Spleen (tissue), 11 donors: ENCODE results near the gene RADIL. TPM values are rescaled to one million over a fixed set of nuclear protein-coding genes. Genes with fewer than 3 reads are reported as not detected.

Experiments
- DNase-seq: peaks from one replicate; pipeline ENCODE4 v3.0.0-alpha.2; 2020
- H3K27ac ChIP-seq, 8 donors: fragments of 200-600 bp; sonication (generic) in 7 of 8; 1 replicate in 4 of 8; 2 replicates in 4 of 8; pipeline versions ENCODE4 v1.5.0 to v1.8.0; 2016 to 2021; ENCODE audit warnings: inconsistent platforms in 4 of 8, mild to moderate bottlenecking in 4 of 8, moderate library complexity in 1 of 8
- H3K27me3 ChIP-seq, 7 donors: fragments of 200-600 bp; sonication (generic) in 6 of 7; replicated peaks in 1 of 7; 1 replicate in 4 of 7; 2 replicates in 3 of 7; pipeline versions ENCODE4 v1.5.0 to v1.8.0; 2016 to 2021; ENCODE audit warnings: inconsistent platforms in 3 of 7, mild to moderate bottlenecking in 1 of 7
- H3K36me3 ChIP-seq, 6 donors: fragments of 200-600 bp; sonication (generic) in 5 of 6; 1 replicate in 4 of 6; 2 replicates in 2 of 6; pipeline versions ENCODE4 v1.5.0 to v1.8.0; 2016 to 2021; ENCODE audit warnings: inconsistent platforms in 2 of 6
- H3K4me1 ChIP-seq, 6 donors: fragments of 200-600 bp; sonication (generic) in 5 of 6; 1 replicate in 3 of 6; 2 replicates in 3 of 6; pipeline versions ENCODE4 v1.5.0 to v1.8.0; 2016 to 2021; ENCODE audit warnings: inconsistent platforms in 3 of 6
- H3K4me3 ChIP-seq, 8 donors: fragments of 200-600 bp; sonication (generic) in 7 of 8; 1 replicate in 4 of 8; 2 replicates in 4 of 8; pipeline versions ENCODE4 v1.5.0 to v1.8.0; 2016 to 2021; ENCODE audit warnings: inconsistent platforms in 4 of 8, mild to moderate bottlenecking in 4 of 8, moderate library complexity in 2 of 8
- H3K9me3 ChIP-seq, 8 donors: fragments of 200-600 bp; sonication (generic) in 7 of 8; 1 replicate in 4 of 8; 2 replicates in 4 of 8; pipeline versions ENCODE4 v1.5.0 to v1.8.0; 2016 to 2021; ENCODE audit warnings: inconsistent platforms in 4 of 8
- CTCF ChIP-seq, 11 experiments: fragments of 200-600 bp in 7 of 11; fragments of 450-650 bp in 4 of 11; sonication (generic) in 4 of 11; IDR thresholded peaks in 8 of 11; conservative IDR thresholded peaks in 3 of 11; 1 replicate in 7 of 11; 2 replicates in 4 of 11; pipeline versions ENCODE4 v1.4.0 to v1.8.0; 2016 to 2021; ENCODE audit warnings: antibody characterized with exemption in 11 of 11, inconsistent platforms in 4 of 11, mild to moderate bottlenecking in 1 of 11
- POLR2A ChIP-seq, 3 donors: fragments of 450-650 bp; IDR thresholded peaks; one replicate each; pipeline ENCODE4 v1.5.1; 2017; ENCODE audit warnings: antibody characterized with exemption in 3 of 3, mild to moderate bottlenecking in 1 of 3
- POLR2AphosphoS5 ChIP-seq, 3 donors: sonication (generic); formaldehyde crosslinking; IDR thresholded peaks; one replicate each; pipeline ENCODE4 v1.5.1; 2017; ENCODE audit warnings: antibody characterized with exemption in 3 of 3
- WGBS, 5 donors: extraction: QIAGEN DNeasy Blood & Tissue Kit in 3 of 5; methylation state at CpG; one replicate each; pipeline versions ENCODE4 v1.1.5 to v1.1.7; 2013 to 2018; 5-methylcytosine and 5-hydroxymethylcytosine counted together
- intact Hi-C: fragments of 100-400 bp; cut with DNase I; formaldehyde crosslinking; loops from one replicate; pipeline ENCODE4 v1.15.0; 2023; ENCODE audit warnings: low total_unique reads
- polyA plus RNA-seq, 3 donors: library from polyadenylated mRNA; stranded (reverse); fragments of 200-250 nt; gene quantifications; one replicate each; pipeline ENCODE4 v1.2.1, GENCODE V29; 2013
- total RNA-seq, 7 donors: library from RNA; depleted of rRNA in 3 of 7; stranded (reverse); fragments of >200 nt in 3 of 7; fragmentation: NEBNext Ultra II Directional in 4 of 7; extraction: Animal tissue kit (Norgen Biotek cat#: 25700) in 4 of 7; gene quantifications; one replicate each; pipeline versions ENCODE4 v1.1.0 to v1.2.1, GENCODE V29; 2016 to 2021
- donor health status: healthy with polysubstance abuse.
- donor health status: DM: no; HTN: no; CAD: no; lungs with moderate emphysema.
- donor health status: DM: no; HTN: no; CAD: no.
- donor health status: Bipolar disorder and iron deficiency.
- donor health status: healthy.
- donor health status: DM: no; HTN: no; CAD: no.
- donor health status: DM: yes; HTN: yes; CAD: no.

Gene RADIL
- total and polyA plus RNA-seq, 10 donors: 0.24 to 2.8 (median 1.5) TPM

GRCh38 chr7:4828720-4829383 lies 54.7 kb downstream of the RADIL start:
- intact Hi-C loops: no loop called here

GRCh38 chr7:4825081-4825480 lies 58.4 kb downstream of the RADIL start:
- TF ChIP-seq POLR2A (IDR thresholded peaks at IDR 0.05) (no peak), CTCF (IDR thresholded peaks at IDR 0.05 in 8 of 11, conservative IDR thresholded peaks at IDR 0.05 in 3 of 11) (no peak), POLR2AphosphoS5 (IDR thresholded peaks at IDR 0.05) (no peak)
- intact Hi-C loops: no loop called here
- DNase-seq: peak; percentile 60

More at GRCh38 chr7:4828720-4829383, 54.7 kb downstream of the RADIL start:
- Histone ChIP-seq H3K36me3 (no peaks in the 10 kb centered on the region), H3K27ac (no peak overlapping the region), H3K4me3 (no peak overlapping the region), H3K4me1 (no peaks in the 10 kb centered on the region), H3K27me3 (peaks cover 0 to 13% (median 0%) of the 10 kb centered on the region in 7 donors), H3K9me3 (no peaks in the 10 kb centered on the region)
- DNase-seq: no peak
- 81 to 91% (median 84%) methylated on average over 14 to 17 of the region's 17 CpGs for WGBS, 5 donors
- TF ChIP-seq POLR2AphosphoS5 (IDR thresholded peaks at IDR 0.05) (no peak), POLR2A (IDR thresholded peaks at IDR 0.05) (no peak), CTCF (IDR thresholded peaks at IDR 0.05 in 8 of 11, conservative IDR thresholded peaks at IDR 0.05 in 3 of 11) (no peak)

GRCh38 chr7:4824120-4824775 lies 59.3 kb downstream of the RADIL start:
- no peak for TF ChIP-seq CTCF (IDR thresholded peaks at IDR 0.05 in 8 of 11, conservative IDR thresholded peaks at IDR 0.05 in 3 of 11)
- Histone ChIP-seq H3K9me3 (no peaks in the 10 kb centered on the region), H3K27me3 (peaks cover 0 to 46% (median 0%) of the 10 kb centered on the region in 7 donors), H3K4me1 (peaks cover 0 to 13% (median 0%) of the 10 kb centered on the region in 6 donors), H3K4me3 (no peak overlapping the region), H3K27ac (no peak overlapping the region), H3K36me3 (no peaks in the 10 kb centered on the region)
- 75 to 89% (median 82%) methylated on average over 18 to 20 of the region's 20 CpGs for WGBS, 5 donors
- DNase-seq: peak; percentile 64
- intact Hi-C loops: no loop called here

More at GRCh38 chr7:4825081-4825480, 58.4 kb downstream of the RADIL start:
- no peak overlapping the region for H3K27ac ChIP-seq
- no peak overlapping the region for H3K4me3 ChIP-seq
- 89 to 94% (median 90%) methylated on average over 13 to 15 of the region's 15 CpGs for WGBS, 5 donors
- peaks cover 0 to 9% (median 0%) of the 10 kb centered on the region in 6 donors for H3K4me1 ChIP-seq
- no peaks in the 10 kb centered on the region for H3K36me3 ChIP-seq
- peaks cover 0 to 38% (median 0%) of the 10 kb centered on the region in 7 donors for H3K27me3 ChIP-seq
- no peaks in the 10 kb centered on the region for H3K9me3 ChIP-seq

- H3K9me3 ChIP-seq: no peaks in the 10 kb centered on the region
- TF ChIP-seq POLR2A (IDR thresholded peaks at IDR 0.05): no peak
- no peak for TF ChIP-seq POLR2AphosphoS5 (IDR thresholded peaks at IDR 0.05)
- no peak for TF ChIP-seq CTCF (IDR thresholded peaks at IDR 0.05 in 8 of 11, conservative IDR thresholded peaks at IDR 0.05 in 3 of 11)
- WGBS, 5 donors: 55 to 73% (median 62%) methylated on average over 10 to 14 of the region's 14 CpGs
- no peak overlapping the region for H3K4me3 ChIP-seq
- peaks cover 0 to 50% (median 0%) of the 10 kb centered on the region in 7 donors for H3K27me3 ChIP-seq
- peaks cover 0 to 13% (median 0%) of the 10 kb centered on the region in 6 donors for H3K4me1 ChIP-seq
- peak; percentile 56 for DNase-seq
- H3K27ac ChIP-seq: no peak overlapping the region
- H3K36me3 ChIP-seq: no peaks in the 10 kb centered on the region
- intact Hi-C loops: no loop called here
Observed at GRCh38 chr7:4823441-4824119, 59.9 kb downstream of the RADIL start.
